Activated CD4-positive, alpha-beta T cell treated with anti-CD3 and anti-CD28 coated beads, Interleukin-2, amount 10 ng/mL, durations not matched to agents 7 days and 5 days (primary cell): Measurements from ENCODE around the gene IL10RB. TPM values are rescaled to one million over a fixed set of nuclear protein-coding genes. Genes with fewer than 3 reads are reported as not detected.
"Not testable (repeated sequence)": the region's sequence is repeated elsewhere in the genome, so short reads cannot be mapped to it uniquely, and the experiment has no call there.

Experiments
- CTCF ChIA-PET: fragments of 350-600 bp; sonication (Branson Sonifier 250); formaldehyde crosslinking; loops from one replicate; lab custom pipeline; 2021; ENCODE audit warnings: antibody characterized with exemption; lab: Charles Lee
- POLR2A ChIA-PET: fragments of 350-600 bp; sonication (Branson Sonifier 250); formaldehyde crosslinking; loops from one replicate; lab custom pipeline; 2021; ENCODE audit warnings: antibody characterized with exemption; lab: Charles Lee
- DNase-seq: peaks from one replicate; pipeline ENCODE4 v3.0.0-alpha.2; 2020
- H3K27ac Mint-ChIP-seq: one replicate; pipeline ENCODE4 v1.8.0; 2021; ENCODE audit warnings: mild to moderate bottlenecking, moderate library complexity, mixed read lengths
- H3K27me3 Mint-ChIP-seq: one replicate; pipeline ENCODE4 v1.8.0; 2021; ENCODE audit warnings: mixed read lengths
- H3K36me3 Mint-ChIP-seq: one replicate; pipeline ENCODE4 v1.8.0; 2021; ENCODE audit warnings: low read depth, mixed read lengths
- H3K4me1 Mint-ChIP-seq: one replicate; pipeline ENCODE4 v1.8.0; 2021; ENCODE audit warnings: mixed read lengths
- H3K4me3 Mint-ChIP-seq: one replicate; pipeline ENCODE4 v1.8.0; 2021; ENCODE audit warnings: mild to moderate bottlenecking, moderate library complexity, mixed read lengths
- H3K9me3 Mint-ChIP-seq: one replicate; pipeline ENCODE4 v1.8.0; 2021; ENCODE audit warnings: mixed read lengths
- total RNA-seq, 2 experiments: library from RNA; stranded (reverse); gene quantifications; one replicate each; pipeline ENCODE4 v1.2.3, GENCODE V29; 2021

The IL10RB gene
- total RNA-seq, 2 experiments from 2014 or later, result 41.0 to 42.9 TPM

- DNase-seq, result no peak
- Mint-ChIP-seq H3K27me3 (peaks cover 5% of the 10 kb centered on the region), H3K9me3 (peaks cover 7% of the 10 kb centered on the region), H3K4me3 (no peak overlapping the region), H3K4me1 (peaks cover 8% of the 10 kb centered on the region), H3K27ac (no peak overlapping the region), H3K36me3 (peaks cover 6% of the 10 kb centered on the region)
- CTCF ChIA-PET, result interaction anchor here (0.6 to 0.9 kb wide), 4 partner anchors 15 to 116 kb away, joined by 3 to 4 read pairs (median 3); no protein-coding TSS in a partner anchor
- POLR2A ChIA-PET, result interaction anchor here (0.6 kb wide), 1 partner anchor 27 kb away, joined by 4 read pairs; no protein-coding TSS in a partner anchor
Observed at GRCh38 chr21:33313611-33314010, 47.4 kb downstream of the IL10RB start.

- Mint-ChIP-seq H3K4me3 (no peak overlapping the region), H3K36me3 (peaks cover 6% of the 10 kb centered on the region), H3K4me1 (peaks cover 3% of the 10 kb centered on the region), H3K27ac (no peak overlapping the region), H3K27me3 (peaks cover 5% of the 10 kb centered on the region), H3K9me3 (peaks cover 7% of the 10 kb centered on the region)
- CTCF ChIA-PET, result interaction anchor here (0.7 to 1.5 kb wide), 4 partner anchors 15 to 117 kb away, joined by 3 to 4 read pairs (median 4); no protein-coding TSS in a partner anchor
- no peak for DNase-seq
- POLR2A ChIA-PET, result interaction anchor here (0.6 kb wide), 1 partner anchor 28 kb away, joined by 4 read pairs; no protein-coding TSS in a partner anchor
Observed at GRCh38 chr21:33314111-33314510, 47.9 kb downstream of the IL10RB start.

- ChIA-PET CTCF (interaction anchor here (1.2 kb wide), 1 partner anchor 16 kb away, joined by 3 read pairs; no protein-coding TSS in a partner anchor), POLR2A (no interaction called here)
Observed at GRCh38 chr21:33315946-33316710, 50.0 kb downstream of the IL10RB start.

GRCh38 chr21:33317145-33317544, 51.0 kb downstream of the IL10RB start:
- Mint-ChIP-seq H3K9me3 (peaks cover 2% of the 10 kb centered on the region), H3K27me3 (peaks cover 10% of the 10 kb centered on the region), H3K4me1 (no peaks in the 10 kb centered on the region), H3K4me3 (no peak overlapping the region), H3K27ac (no peak overlapping the region), H3K36me3 (no peaks in the 10 kb centered on the region)
- ChIA-PET CTCF (interaction anchor here (1.2 kb wide), 1 partner anchor 17 kb away, joined by 3 read pairs; no protein-coding TSS in a partner anchor), POLR2A (no interaction called here)
- DNase-seq, result no peak

More at GRCh38 chr21:33315946-33316710, 50.0 kb downstream of the IL10RB start:
- H3K4me1 Mint-ChIP-seq, result no peaks in the 10 kb centered on the region
- H3K27ac Mint-ChIP-seq, result no peak overlapping the region
- peaks cover 10% of the 10 kb centered on the region for H3K27me3 Mint-ChIP-seq
- H3K9me3 Mint-ChIP-seq, result peaks cover 2% of the 10 kb centered on the region
- no peak for DNase-seq
- no peaks in the 10 kb centered on the region for H3K36me3 Mint-ChIP-seq
- no peak overlapping the region for H3K4me3 Mint-ChIP-seq

- Mint-ChIP-seq H3K4me1 (no peaks in the 10 kb centered on the region), H3K4me3 (no peak overlapping the region), H3K27me3 (peaks cover 10% of the 10 kb centered on the region), H3K9me3 (peaks cover 2% of the 10 kb centered on the region), H3K27ac (no peak overlapping the region), H3K36me3 (no peaks in the 10 kb centered on the region)
- CTCF ChIA-PET, result no interaction called here
- no peak for DNase-seq
- POLR2A ChIA-PET, result no interaction called here
Observed at GRCh38 chr21:33317786-33318486, 51.8 kb downstream of the IL10RB start.

GRCh38 chr21:33321005-33321404, 54.8 kb downstream of the IL10RB start:
- H3K4me1 Mint-ChIP-seq, H3K9me3 Mint-ChIP-seq, H3K4me3 Mint-ChIP-seq, H3K27ac Mint-ChIP-seq, H3K27me3 Mint-ChIP-seq, POLR2A ChIA-PET, H3K36me3 Mint-ChIP-seq: not testable (repeated sequence)
- CTCF ChIA-PET, result interaction anchor here (0.9 to 1.3 kb wide), 2 partner anchors 18 to 64 kb away, joined by 3 read pairs; no protein-coding TSS in a partner anchor
- peak; percentile 31 for DNase-seq

GRCh38 chr21:33323610-33324009, 57.4 kb downstream of the IL10RB start:
- Mint-ChIP-seq H3K4me1 (peaks cover 22% of the 10 kb centered on the region), H3K36me3 (peaks cover 12% of the 10 kb centered on the region)
- H3K9me3 Mint-ChIP-seq, H3K4me3 Mint-ChIP-seq, DNase-seq, H3K27me3 Mint-ChIP-seq, CTCF ChIA-PET, POLR2A ChIA-PET, H3K27ac Mint-ChIP-seq: not testable (repeated sequence)

GRCh38 chr21:33324291-33325221, 58.4 kb downstream of the IL10RB start, which contains the start of gene IFNAR1:
IFNAR1 (plus strand) TSS chr21:33324970; CDS start chr21:33325056, 86 bp downstream.
- peaks cover 4% of the 10 kb centered on the region for H3K27me3 Mint-ChIP-seq
- H3K4me3 Mint-ChIP-seq, result no peak within 1 kb of the TSS
- ChIA-PET POLR2A (interaction anchor here (0.7 to 1.4 kb wide), 2 partner anchors 38 to 264 kb away, joined by 3 to 8 read pairs; no protein-coding TSS in a partner anchor), CTCF (interaction anchor here (0.8 to 1.3 kb wide), 8 partner anchors 16 to 596 kb away, joined by 3 to 9 read pairs (median 3); partner anchors contain the start of gene SYNJ1)
- peaks cover 12% of the 10 kb centered on the region for H3K36me3 Mint-ChIP-seq
- no peak within 1 kb of the TSS for H3K27ac Mint-ChIP-seq
- no peaks in the 10 kb centered on the region for H3K9me3 Mint-ChIP-seq
- peaks cover 28% of the 10 kb centered on the region for H3K4me1 Mint-ChIP-seq
- DNase-seq, result peak; percentile 98

- no peaks in the 10 kb centered on the region for H3K27me3 Mint-ChIP-seq
- H3K4me3 Mint-ChIP-seq, result no peak overlapping the region
- H3K27ac Mint-ChIP-seq, result no peak overlapping the region
- H3K36me3 Mint-ChIP-seq, result peaks cover 17% of the 10 kb centered on the region
- ChIA-PET CTCF (interaction anchor here (0.8 to 1.3 kb wide), 9 partner anchors 17 to 597 kb away, joined by 3 to 9 read pairs (median 3); partner anchors contain the start of gene SYNJ1), POLR2A (interaction anchor here (0.7 to 1.4 kb wide), 2 partner anchors 37 to 264 kb away, joined by 3 to 8 read pairs; no protein-coding TSS in a partner anchor)
- peaks cover 37% of the 10 kb centered on the region for H3K4me1 Mint-ChIP-seq
- DNase-seq, result peak; percentile 75
- H3K9me3 Mint-ChIP-seq, result no peaks in the 10 kb centered on the region
Observed at GRCh38 chr21:33325222-33326067, 59.3 kb downstream of the IL10RB start.

- no peaks in the 10 kb centered on the region for H3K27me3 Mint-ChIP-seq
- ChIA-PET POLR2A (no interaction called here), CTCF (interaction anchor here (0.6 kb wide), 1 partner anchor 1707 kb away, joined by 3 read pairs; no protein-coding TSS in a partner anchor)
- no peak overlapping the region for H3K27ac Mint-ChIP-seq
- no peak for DNase-seq
- peaks cover 56% of the 10 kb centered on the region for H3K4me1 Mint-ChIP-seq
- H3K9me3 Mint-ChIP-seq, result peaks cover 2% of the 10 kb centered on the region
- H3K36me3 Mint-ChIP-seq, result peaks cover 27% of the 10 kb centered on the region
- H3K4me3 Mint-ChIP-seq, result no peak overlapping the region
Observed at GRCh38 chr21:33327326-33327725, 61.2 kb downstream of the IL10RB start.

GRCh38 chr21:33327792-33328433, 61.7 kb downstream of the IL10RB start:
- POLR2A ChIA-PET, result no interaction called here
- Mint-ChIP-seq H3K4me1 (peaks cover 61% of the 10 kb centered on the region), H3K36me3 (peaks cover 32% of the 10 kb centered on the region), H3K27me3 (no peaks in the 10 kb centered on the region), H3K4me3 (no peak overlapping the region), H3K9me3 (peaks cover 6% of the 10 kb centered on the region), H3K27ac (no peak overlapping the region)
- CTCF ChIA-PET, result no interaction called here
- DNase-seq, result no peak
